Pons (tissue), 1 donor: ENCODE results near the gene COPA.

ENCODE experiments used
- DNase-seq: peaks from one replicate; pipeline ENCODE4 v3.0.0-alpha.2; 2016; ENCODE audit warnings: low spot score

Gene COPA

DNA sequence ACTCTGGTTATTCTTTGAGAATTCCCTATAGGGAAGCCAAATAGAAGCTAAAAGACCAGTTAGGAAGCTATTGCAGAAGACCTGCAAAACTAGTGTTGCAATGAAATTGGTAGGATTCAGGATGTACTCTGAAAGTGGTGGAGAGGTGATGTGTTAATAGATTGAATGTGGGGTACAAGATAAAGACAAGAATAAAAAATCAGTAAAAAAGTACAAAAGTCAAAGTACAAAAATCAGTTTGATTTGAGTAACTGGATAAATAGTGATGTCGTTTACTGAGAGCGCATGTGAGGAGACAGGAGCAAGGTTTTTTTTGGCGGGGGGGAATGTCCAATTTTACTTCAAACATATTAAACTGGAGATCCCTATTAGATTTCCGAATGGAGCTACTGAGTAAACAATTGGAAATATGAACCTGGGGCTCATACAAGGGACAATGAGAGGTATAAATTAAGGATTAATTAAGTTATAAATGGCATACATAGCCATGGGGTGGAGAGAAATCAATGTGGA lies 78.2 kb downstream of the COPA start:
- DNase-seq, result no peak

GRCh38 chr1:160261893-160262794 lies 80.9 kb downstream of the COPA start, which contains the start of gene DCAF8:
DCAF8 (minus strand) TSS chr1:160262549; CDS start chr1:160244008, 18,541 bp downstream.
- peak; percentile 98 for DNase-seq

DNA sequence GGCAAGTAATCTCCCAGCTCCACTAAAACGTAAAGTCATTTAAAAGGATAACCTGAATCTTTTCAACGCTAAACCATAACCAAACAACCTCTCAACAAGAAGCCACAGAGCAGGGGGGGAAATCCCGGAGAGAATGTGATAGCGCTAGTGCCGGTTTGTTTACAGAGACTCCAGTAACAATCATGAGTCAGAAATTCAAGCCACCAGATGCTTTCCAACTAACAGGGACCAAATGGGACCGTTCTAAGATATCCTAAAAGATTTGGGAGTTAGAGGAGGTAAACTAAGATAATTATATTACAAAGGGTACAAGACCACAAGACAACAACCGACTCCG lies 81.5 kb downstream of the COPA start:
- DNase-seq, result no peak

DNA sequence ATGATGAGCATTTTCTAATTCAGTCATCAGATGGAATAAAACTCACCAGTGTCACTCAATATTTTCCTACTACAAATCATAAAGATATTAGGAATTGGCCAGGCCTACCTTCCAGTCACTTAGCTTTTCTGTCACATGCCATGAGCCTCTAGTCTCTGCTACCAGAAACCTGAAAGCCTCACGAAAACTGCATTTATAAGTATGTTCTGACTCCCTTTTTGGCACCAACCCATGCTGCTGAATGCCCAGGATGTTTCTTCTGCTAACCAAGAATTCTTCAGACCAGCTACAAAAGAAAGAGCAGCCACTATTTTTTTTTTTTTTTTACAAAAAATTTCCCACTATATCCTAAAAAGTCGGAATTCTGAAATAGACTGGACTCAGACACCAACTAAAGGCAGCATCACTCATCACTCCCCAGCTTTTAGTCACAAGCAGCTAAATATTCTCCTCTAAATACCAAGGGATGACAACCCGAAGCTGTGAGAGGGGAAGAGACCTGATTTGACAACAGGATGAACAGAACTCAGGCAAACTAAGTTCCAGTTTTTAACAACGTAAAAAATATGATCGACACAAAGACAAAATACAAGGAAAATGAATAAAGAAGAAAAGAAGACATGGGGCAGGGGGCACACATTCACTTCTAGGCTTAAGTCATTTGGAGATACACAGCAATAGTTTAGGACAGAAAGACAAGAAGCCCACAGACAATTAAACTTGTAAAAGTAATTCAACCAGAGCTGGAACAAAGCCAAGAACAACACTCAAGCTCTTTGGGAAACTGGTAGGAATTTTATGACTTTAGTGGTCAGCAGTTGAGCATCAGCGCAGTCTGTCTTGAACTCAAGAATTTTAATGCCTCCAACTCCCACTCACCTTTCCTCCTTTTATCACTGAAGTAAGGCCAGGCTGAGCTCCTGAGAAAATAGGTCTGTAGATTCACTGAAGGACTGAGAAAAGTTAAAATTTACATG lies 82.4 kb downstream of the COPA start:
- DNase-seq, result peak; percentile 64

DNA sequence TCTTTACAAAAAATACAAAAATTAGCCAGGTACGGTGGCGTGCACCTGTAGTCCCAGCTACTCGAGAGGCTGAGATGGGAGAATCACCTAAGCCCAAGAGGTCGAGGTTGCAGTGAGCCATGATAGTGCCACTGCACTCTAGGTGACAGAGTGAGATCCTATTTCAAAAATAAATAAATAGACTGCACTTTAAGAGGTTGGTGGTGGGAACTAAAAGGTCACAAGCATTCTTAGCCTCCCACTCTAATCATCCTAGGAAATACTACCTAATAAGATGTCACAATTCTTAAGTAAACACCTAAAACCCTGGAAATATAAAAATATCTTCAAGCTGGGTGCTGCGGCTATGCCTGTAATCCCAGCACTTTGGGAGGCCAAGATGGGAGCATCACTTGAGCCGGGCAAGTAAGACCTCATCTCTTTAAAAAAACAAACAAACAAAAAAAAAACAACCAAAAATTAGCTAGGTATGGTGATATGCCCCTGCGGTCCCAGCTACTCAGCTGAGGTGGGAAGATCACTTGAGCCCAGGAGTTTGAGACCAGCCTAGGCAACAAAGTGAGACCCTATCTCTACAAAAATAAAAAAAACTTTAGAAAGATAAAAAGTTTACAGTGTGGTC lies 84.8 kb downstream of the COPA start:
- DNase-seq, result no peak

DNA sequence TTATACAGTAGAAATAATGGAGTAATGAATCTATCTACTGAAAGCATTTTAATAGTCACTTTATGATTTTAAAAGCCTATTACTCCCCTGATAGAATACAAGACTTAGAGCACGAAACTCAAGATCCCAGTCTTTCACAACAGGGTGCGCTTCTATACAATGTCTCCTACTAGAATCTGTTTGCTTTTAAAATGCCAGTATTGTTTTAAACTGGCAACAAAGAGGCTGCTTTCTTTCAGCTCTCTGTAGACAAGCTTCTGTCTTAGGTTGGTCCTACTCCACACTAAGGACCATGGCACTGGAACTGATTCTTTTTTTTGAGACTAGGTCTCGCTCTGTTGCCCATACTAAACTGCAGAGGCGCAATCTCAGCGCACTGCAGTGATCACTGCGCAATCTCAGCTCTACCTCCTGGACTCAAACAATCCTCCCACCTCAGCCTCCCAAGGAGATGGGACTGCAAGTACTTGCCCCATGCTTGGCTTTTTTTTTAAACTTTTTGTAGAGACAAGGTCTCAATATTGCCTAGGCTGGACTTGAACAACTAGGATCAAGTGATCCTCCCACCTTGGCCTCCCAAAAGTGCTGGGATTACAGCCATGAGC lies 85.5 kb downstream of the COPA start:
- DNase-seq, result peak; percentile 91

DNA sequence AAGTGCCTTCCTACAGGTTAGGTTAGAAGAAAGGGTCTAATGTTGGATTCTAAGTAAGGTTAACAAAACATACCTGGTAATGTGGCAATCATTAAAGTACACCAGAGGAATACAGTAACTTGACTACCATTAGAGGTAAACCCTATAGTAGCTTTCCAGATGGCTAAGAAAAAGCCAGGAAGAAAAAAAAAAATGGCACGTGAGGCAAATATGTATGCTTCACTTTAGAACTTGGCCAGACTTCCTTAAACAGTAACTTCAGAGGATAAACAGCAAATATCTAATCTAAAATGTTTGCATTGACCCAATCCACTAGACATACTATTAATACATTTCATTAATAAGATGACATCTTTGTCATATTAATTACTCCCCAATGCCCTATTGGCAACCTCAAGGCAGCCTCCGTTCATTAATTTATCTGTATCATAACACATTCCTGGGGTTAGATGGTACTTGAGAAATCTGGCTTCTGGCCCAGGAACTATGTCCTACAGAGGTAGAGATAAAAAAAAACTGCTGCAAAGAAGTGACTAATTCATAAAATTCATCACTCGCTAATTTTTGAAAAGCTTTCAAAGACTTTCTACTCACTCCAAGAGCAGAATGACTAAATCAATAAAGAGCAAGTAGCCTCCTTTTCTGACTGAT lies 86.5 kb downstream of the COPA start:
- DNase-seq, result no peak

DNA sequence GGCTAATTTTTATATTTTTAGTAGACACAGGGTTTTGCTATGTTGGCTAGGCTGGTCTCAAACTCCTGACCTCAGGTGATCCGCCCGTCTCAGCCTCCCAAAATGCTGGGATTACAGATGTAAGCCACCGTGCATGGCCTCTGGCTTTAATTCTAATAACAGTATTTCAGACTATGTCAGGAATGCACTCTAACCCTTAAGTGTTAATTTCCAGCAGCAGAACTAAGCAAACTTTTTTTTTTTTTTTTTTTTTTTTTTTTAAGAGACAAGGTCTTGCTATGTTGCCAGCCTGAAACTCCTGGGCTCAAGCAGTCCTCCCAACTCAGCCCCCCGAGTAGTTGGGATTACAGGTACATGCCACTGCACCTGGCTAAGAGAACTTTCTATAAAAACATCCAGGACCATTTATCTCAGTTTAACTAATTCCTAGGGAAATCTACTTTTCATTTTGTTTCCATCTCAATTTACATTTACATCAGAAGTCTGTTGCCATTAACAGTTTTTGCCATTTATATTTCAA lies 87.2 kb downstream of the COPA start:
- DNase-seq, result no peak

GRCh38 chr1:160251687-160252526 lies 91.1 kb downstream of the COPA start:
- peak; percentile 98 for DNase-seq

- DNase-seq, result peak; percentile 46
These were observed 92.0 kb downstream of the COPA start for GRCh38 chr1:160251011-160251410.

DNA sequence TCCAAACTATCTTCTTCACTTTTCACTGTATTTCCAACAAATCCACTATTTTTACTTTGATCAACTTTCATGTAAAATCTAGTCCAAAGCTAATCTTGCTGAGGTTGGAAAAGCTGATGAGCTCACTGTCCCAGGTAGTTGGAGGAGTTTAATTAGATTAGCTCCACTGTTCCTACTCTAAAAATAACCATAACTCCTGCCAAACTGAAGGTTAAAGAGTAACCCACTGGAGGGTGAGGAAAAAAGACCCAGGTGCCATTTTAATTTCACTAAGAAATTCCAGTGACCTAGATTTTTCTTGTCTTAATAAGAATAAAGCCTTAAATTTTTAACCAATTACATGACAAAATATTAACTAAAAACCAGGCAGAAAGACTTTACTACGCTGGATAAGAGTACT lies 96.0 kb downstream of the COPA start:
- DNase-seq, result no peak

DNA sequence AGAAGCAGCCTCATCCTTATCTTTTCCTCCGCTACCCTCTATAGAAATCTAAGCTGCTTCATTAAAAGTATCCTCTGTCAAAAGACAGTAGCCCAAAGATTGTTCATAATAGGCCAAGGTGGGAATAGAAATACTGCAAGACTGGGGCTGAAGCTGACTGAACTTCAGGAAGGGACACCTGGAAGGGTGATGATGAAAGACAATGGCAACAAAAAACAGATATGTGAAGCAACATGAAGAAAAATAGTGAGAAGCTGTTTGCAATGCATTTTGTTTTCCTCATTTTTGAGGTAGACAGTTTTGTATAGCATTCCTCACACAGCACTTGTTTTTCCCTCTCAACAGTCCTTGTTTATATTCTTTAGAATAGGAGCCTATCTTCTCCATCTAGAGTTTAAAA lies 97.6 kb downstream of the COPA start:
- DNase-seq, result no peak

DNA sequence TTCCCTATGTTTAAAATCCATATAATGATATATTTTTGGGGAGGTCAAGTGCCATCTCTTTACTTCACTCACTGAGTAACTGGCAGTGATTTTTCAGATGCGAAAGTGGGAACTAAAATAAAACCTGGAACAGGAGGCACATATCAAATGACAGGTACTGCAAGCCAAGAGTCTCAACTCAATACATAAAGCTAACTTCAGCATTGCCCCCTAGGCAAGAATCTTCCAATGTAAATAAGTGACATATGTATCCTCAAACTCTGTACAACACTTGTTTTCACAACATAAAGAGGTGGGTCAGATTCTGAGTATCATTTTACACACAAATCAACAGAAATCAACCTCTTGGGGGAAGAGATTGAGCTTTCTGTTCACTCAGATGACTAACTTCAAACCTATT lies 98.8 kb downstream of the COPA start:
- DNase-seq, result no peak

GRCh38 chr1:160243767-160244166 lies 99.3 kb downstream of the COPA start:
- DNase-seq, result no peak

- no peak for DNase-seq
These were observed 103.3 kb downstream of the COPA start for GRCh38 chr1:160239582-160240299.
